GM12878 (cell line): Measurements from ENCODE around the gene PRDM16. TPM values are rescaled to one million over a fixed set of nuclear protein-coding genes. Genes with fewer than 3 reads are reported as not detected.

Source experiments
- ATAC-seq: fragments of 200-7000 bp; cut with Tn5 transposase; 3 replicates; pipeline ENCODE4 v1.9.1; 2020; ENCODE audit warnings: mild to moderate bottlenecking, moderate library complexity
- BruUV-seq: library from RNA; stranded (reverse); fragments of 400-500 nt; replicated peaks from 2 replicates; lab custom pipeline; 2021; lab: Mats Ljungman, UMichigan
- CTCF ChIA-PET: fragments of 300-600 bp; sonication (Branson Sonifier 250); formaldehyde crosslinking; extraction: SDS; loops from one replicate; lab custom pipeline; 2021; ENCODE audit warnings: inconsistent platforms; lab: Yijun Ruan, JAX
- POLR2A ChIA-PET: fragments of 350-600 bp; formaldehyde crosslinking; extraction: SDS; loops from one replicate; lab custom pipeline; 2021; ENCODE audit warnings: inconsistent platforms; lab: Charles Lee
- RAD21 ChIA-PET: fragments of 300-600 bp; sonication (Branson Sonifier 250); formaldehyde crosslinking; loops from one replicate; lab custom pipeline; 2023; ENCODE audit warnings: antibody characterized with exemption; ENCODE audit not compliant: unreplicated experiment; lab: Charles Lee
- SMC1A ChIA-PET: fragments of 300-600 bp; sonication (Branson Sonifier 250); formaldehyde crosslinking; loops from one replicate; lab custom pipeline; 2023; ENCODE audit not compliant: unreplicated experiment, uncharacterized antibody; lab: Charles Lee
- DNase-seq: peaks from one replicate; pipeline ENCODE4 v3.0.0-alpha.2; 2011; ENCODE audit warnings: low read depth, low spot score
- FAIRE-seq: peaks from 3 replicates; lab custom pipeline; 2011; peaks lifted over from hg19 to GRCh38; lab: Jason Lieb, UNC
- H2AFZ ChIP-seq: 2 replicates; pipeline ENCODE4 v1.6.0; 2011; ENCODE audit warnings: low read depth, low read length, control low read depth; ENCODE audit not compliant: control insufficient read depth
- H3K27ac ChIP-seq: 2 replicates; pipeline ENCODE4 v1.5.1; 2011; ENCODE audit warnings: control low read depth; ENCODE audit not compliant: control insufficient read depth, insufficient read depth
- H3K27me3 ChIP-seq, 2 experiments: replicated peaks in 1 of 2; 2 replicates each; pipeline versions ENCODE4 v1.6.0 to v1.6.1; 2011; ENCODE audit warnings: low read length in 1 of 2; ENCODE audit not compliant: control insufficient read depth in 2 of 2, insufficient read depth in 2 of 2
- H3K36me3 ChIP-seq, 2 experiments: 2 replicates each; pipeline ENCODE4 v1.5.1; 2011; ENCODE audit warnings: low read length in 1 of 2; ENCODE audit not compliant: control insufficient read depth in 2 of 2, insufficient read depth in 2 of 2
- H3K4me1 ChIP-seq: 2 replicates; pipeline ENCODE4 v1.6.1; 2011; ENCODE audit warnings: mild to moderate bottlenecking, low read length, moderate library complexity, mixed read lengths; ENCODE audit not compliant: control insufficient read depth, insufficient read depth
- H3K4me2 ChIP-seq: 2 replicates; pipeline ENCODE4 v1.6.0; 2011; ENCODE audit warnings: control low read depth; ENCODE audit not compliant: control insufficient read depth, insufficient read depth
- H3K4me3 ChIP-seq: fragments of 200-600 bp; sonication (generic); 2 replicates; pipeline ENCODE4 v1.5.1; 2016
- H3K79me2 ChIP-seq: 2 replicates; pipeline ENCODE4 v1.6.0; 2011; ENCODE audit warnings: low read length; ENCODE audit not compliant: control insufficient read depth, insufficient read depth
- H3K9ac ChIP-seq: 2 replicates; pipeline ENCODE4 v1.8.0; 2011; ENCODE audit warnings: low read length, control low read depth, mixed read lengths; ENCODE audit not compliant: control insufficient read depth, insufficient read depth
- H3K9me3 ChIP-seq: replicated peaks from 3 replicates; pipeline ENCODE4 v1.5.1; 2011; ENCODE audit warnings: mild to moderate bottlenecking, low read length; ENCODE audit not compliant: control insufficient read depth, insufficient read depth
- H4K20me1 ChIP-seq: 2 replicates; pipeline ENCODE4 v1.6.0; 2011; ENCODE audit not compliant: control insufficient read depth, insufficient read depth
- CBFB ChIP-seq: IDR thresholded peaks from 2 replicates; pipeline ENCODE4 v1.6.1; 2016; ENCODE audit warnings: antibody characterized with exemption, low read depth
- HDAC6 ChIP-seq: fragments of 200-600 bp; sonication (generic); IDR thresholded peaks from one replicate; pipeline ENCODE4 v1.8.0; 2017; ENCODE audit warnings: antibody characterized with exemption; ENCODE audit not compliant: unreplicated experiment
- JUND ChIP-seq: IDR thresholded peaks from 2 replicates; pipeline ENCODE4 v1.6.1; 2012; ENCODE audit warnings: low read depth, mild to moderate bottlenecking, low read length, improper control_type of control experiment, moderate library complexity
- MYC ChIP-seq: IDR thresholded peaks from 2 replicates; pipeline ENCODE4 v1.6.1; 2011; ENCODE audit warnings: mild to moderate bottlenecking, low read length, moderate library complexity, inconsistent platforms; ENCODE audit not compliant: insufficient read depth, insufficient replicate concordance, insufficient read length, severe bottlenecking
- NFXL1 ChIP-seq: fragments of 450-650 bp; IDR thresholded peaks from 2 replicates; pipeline ENCODE4 v1.6.1; 2017; ENCODE audit warnings: antibody characterized with exemption, mild to moderate bottlenecking, borderline replicate concordance
- POLR2A ChIP-seq: IDR thresholded peaks from 2 replicates; pipeline ENCODE4 v1.6.1; 2011; ENCODE audit warnings: low read depth, mild to moderate bottlenecking, low read length
- RBBP5 ChIP-seq: fragments of 200-600 bp; sonication (generic); conservative IDR thresholded peaks from 2 replicates; pipeline ENCODE4 v1.6.1; 2016
- RUNX3 ChIP-seq: IDR thresholded peaks from 2 replicates; pipeline ENCODE4 v1.6.1; 2012; ENCODE audit warnings: low read length, inconsistent platforms
- SREBF1 ChIP-seq: IDR thresholded peaks from 2 replicates; pipeline ENCODE4 v1.6.1; 2012; ENCODE audit warnings: mild to moderate bottlenecking, low read length
- TCF12 ChIP-seq: IDR thresholded peaks from 2 replicates; pipeline ENCODE4 v1.6.1; 2011; ENCODE audit warnings: low read depth, mild to moderate bottlenecking, low read length
- WRNIP1 ChIP-seq: IDR thresholded peaks from 2 replicates; pipeline ENCODE4 v1.6.1; 2011; ENCODE audit warnings: low read depth, low read length, improper control_type of control experiment, borderline replicate concordance
- ZBTB33 ChIP-seq: fragments of 450-650 bp; IDR thresholded peaks from 2 replicates; pipeline ENCODE4 v1.6.1; 2017; ENCODE audit warnings: mild to moderate bottlenecking
- ZNF274 ChIP-seq: IDR thresholded peaks from one replicate; pipeline ENCODE4 v1.8.0; 2011; ENCODE audit not compliant: insufficient read length, insufficient read depth
- WGBS: methylation state at CpG from one replicate; pipeline ENCODE4 v1.1.6; 2016; ENCODE audit warnings: low lambda C conversion rate; ENCODE audit not compliant: insufficient replicate concordance, insufficient coverage; ENCODE audit errors: missing lambda C conversion rate; 5-methylcytosine and 5-hydroxymethylcytosine counted together
- in situ Hi-C: fragments of 300-500 bp; cut with MboI; formaldehyde crosslinking; loops from 9 replicates; pipeline ENCODE4 v1.14.3; 2018; ENCODE audit warnings: mixed read lengths
- intact Hi-C: fragments of 100-400 bp; cut with micrococcal nuclease; formaldehyde crosslinking; loops from one replicate; pipeline ENCODE4 v1.14.2; 2022; ENCODE audit not compliant: unreplicated experiment
- polyA plus RNA-seq, 11 experiments: library from polyadenylated mRNA; depleted of rRNA in 4 of 11; unstranded in 6 of 11; stranded (reverse) in 5 of 11; fragments of >200 nt; fragmentation: Nextera tagmentation in 4 of 11; fragmentation: Illumina TruSeq in 1 of 11; extraction: Ambion mirVana in 4 of 11; extraction: Trizol in 1 of 11; gene quantifications; 1 replicate in 1 of 11; 2 replicates in 10 of 11; pipeline versions ENCODE4 v1.2.1 to v1.2.3, GENCODE V29; 2011 to 2016; ENCODE audit warnings: inconsistent platforms in 2 of 11, missing spikeins in 2 of 11, low read depth in 1 of 11
- total RNA-seq, 4 experiments: library from RNA; depleted of rRNA in 3 of 4; stranded (reverse); fragments of >200 nt in 3 of 4; fragmentation: Illumina TruSeq in 1 of 4; extraction: Trizol in 1 of 4; gene quantifications; 2 replicates each; pipeline versions ENCODE4 v1.2.1 to v1.2.3, GENCODE V29; 2013 to 2021

The PRDM16 gene
- total and polyA plus RNA-seq, 10 of the 15 experiments (the other 5 are each of a cell fraction or from before 2014, with no cell fraction given) = 0.03 TPM; not detected in 9

- DNase-seq = no peak
- H3K4me3 ChIP-seq = no peak overlapping the region
- RAD21 ChIA-PET = no interaction called here
- intact Hi-C loops = no loop called here
- CTCF ChIA-PET = no interaction called here
- POLR2A ChIA-PET = no interaction called here
- in situ Hi-C loops = no loop called here
- no peak for TF ChIP-seq JUND
- H3K79me2 ChIP-seq = no peaks in the 10 kb centered on the region
- WGBS = 39% methylated on average over 13 of the region's 13 CpGs
- no peak for ATAC-seq
- no peak overlapping the region for H2AFZ ChIP-seq
- no peak for FAIRE-seq
- H3K27ac ChIP-seq = no peak overlapping the region
- H3K4me2 ChIP-seq = no peak overlapping the region
- no peaks in the 10 kb centered on the region; a peak in 1 of 4 replicates for H3K27me3 ChIP-seq
- no TSS peak for BruUV-seq
- H4K20me1 ChIP-seq = no peaks in the 10 kb centered on the region
- H3K36me3 ChIP-seq = no peaks in the 10 kb centered on the region; a peak in 1 of 4 replicates
- no peaks in the 10 kb centered on the region for H3K9me3 ChIP-seq
- SMC1A ChIA-PET = no interaction called here
- H3K9ac ChIP-seq = no peak overlapping the region
- no peaks in the 10 kb centered on the region for H3K4me1 ChIP-seq
Measured at GRCh38 chr1:3401585-3402257, 332.7 kb downstream of the PRDM16 start.

- Histone ChIP-seq H3K27ac (no peak overlapping the region), H2AFZ (no peak overlapping the region), H3K4me3 (no peak overlapping the region), H3K36me3 (no peaks in the 10 kb centered on the region; a peak in 1 of 4 replicates), H4K20me1 (no peaks in the 10 kb centered on the region), H3K9me3 (no peaks in the 10 kb centered on the region), H3K4me2 (no peak overlapping the region), H3K27me3 (no peaks in the 10 kb centered on the region; a peak in 1 of 4 replicates), H3K79me2 (no peaks in the 10 kb centered on the region), H3K9ac (no peak overlapping the region), H3K4me1 (no peaks in the 10 kb centered on the region)
- ChIA-PET SMC1A (no interaction called here), POLR2A (no interaction called here), RAD21 (no interaction called here), CTCF (no interaction called here)
- DNase-seq (no peak), FAIRE-seq (no peak), ATAC-seq (no peak)
- BruUV-seq = no TSS peak
- 26% methylated on average over 29 of the region's 29 CpGs for WGBS
- in situ Hi-C loops (no loop called here), intact Hi-C loops (no loop called here)
- TF ChIP-seq HDAC6 (no peak), NFXL1 (no peak), ZNF274 (no peak), RBBP5 (no peak), MYC (no peak), SREBF1 (no peak), WRNIP1 (no peak), ZBTB33 (no peak), TCF12 (no peak), CBFB (no peak), POLR2A (no peak), RUNX3 (no peak)
Measured at GRCh38 chr1:3402258-3403010, 333.4 kb downstream of the PRDM16 start.
